ENCODE results near the gene FBL. TPM values are rescaled to one million over a fixed set of nuclear protein-coding genes. Genes with fewer than 3 reads are reported as not detected.

Gene FBL
- total and polyA plus RNA-seq, 2 of the 4 experiments (the other 2 are of a cell fraction): 259 to 446 TPM

DNA sequence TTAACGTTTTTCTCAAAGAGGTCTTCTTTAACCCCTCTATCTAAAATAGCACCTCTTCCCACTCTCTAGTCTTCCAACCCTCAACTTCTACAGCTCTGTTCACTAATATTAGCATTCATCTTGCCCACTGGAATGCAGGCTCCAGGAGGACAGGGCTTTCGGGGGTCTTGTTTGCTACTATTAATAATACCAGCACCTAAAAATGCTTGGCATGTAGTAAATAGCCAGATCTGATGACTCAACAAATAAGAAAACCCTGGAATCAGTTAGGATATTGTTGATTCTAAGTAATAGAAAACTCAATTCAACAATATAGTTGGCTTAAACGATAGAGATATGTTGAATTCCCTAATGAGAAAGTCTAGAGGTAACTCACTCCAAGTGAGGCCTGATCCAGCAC is 26.4 kb downstream of the FBL start:
- intact Hi-C loops (cut with micrococcal nuclease) (loop anchor here (5.0 kb wide), 1 partner anchor 277 kb away; the partner anchor contains the start of gene EID2), dilution Hi-C loops (cut with HindIII; ENCODE audit: low sequenced_read_pairs, unreplicated experiment) (no loop called here), in situ Hi-C loops (cut with MboI; ENCODE audit: low sequenced_read_pairs) (no loop called here)
- Histone ChIP-seq H3K9me3 (ENCODE audit: control insufficient read depth, insufficient read depth, low read length) (no peaks in the 10 kb centered on the region), H3K9me1 (ENCODE audit: insufficient read depth, low read length) (peaks cover 8% of the 10 kb centered on the region; the same call in 1 of the 2 replicates), H3K79me1 (ENCODE audit: low read depth in 1 of 2, low read length in 2 of 2) (peaks cover 8 to 16% of the 10 kb centered on the region in 2 experiments), H3K4me2 (ENCODE audit: low read depth, low read length) (no peak overlapping the region), H4K91ac (ENCODE audit: insufficient read depth, low read depth, low read length) (no peak overlapping the region), H2AK5ac (ENCODE audit: low read depth, low read length) (no peak overlapping the region), H3K4ac (ENCODE audit: low read depth, low read length) (no peak overlapping the region), H3K23ac (ENCODE audit: low read depth, low read length) (no peak overlapping the region), H3K27ac (ENCODE audit: insufficient read depth, low read length) (no peak overlapping the region), H4K5ac (ENCODE audit: low read depth, low read length) (no peak overlapping the region), H2AK9ac (replicated peaks; ENCODE audit: low read depth, low read length, poor library complexity) (no peak overlapping the region), H3K56ac (ENCODE audit: extremely low read depth, insufficient read depth, low read length) (no peak overlapping the region), H4K8ac (ENCODE audit: low read depth in 2 of 2, low read length in 2 of 2) (no peak overlapping the region), H3K36me3 (ENCODE audit: control insufficient read depth, insufficient read depth, low read length) (no peaks in the 10 kb centered on the region; the same call in 1 of the 2 replicates), H3K14ac (replicated peaks; ENCODE audit: low read depth, low read length) (no peak overlapping the region), H3K9ac (ENCODE audit: low read depth, low read length) (no peak overlapping the region), H2BK20ac (ENCODE audit: low read depth, low read length) (no peak overlapping the region), H2AFZ (replicated peaks; ENCODE audit: low read length, poor library complexity) (no peak overlapping the region), H3K4me1 (ENCODE audit: control insufficient read depth, insufficient read depth, low read length) (peaks cover 5% of the 10 kb centered on the region), H4K20me1 (ENCODE audit: insufficient read depth, low read length) (no peaks in the 10 kb centered on the region; the same call in 1 of the 2 replicates), H2BK15ac (ENCODE audit: low read depth, low read length) (no peak overlapping the region), H3K4me3 (ENCODE audit: insufficient read depth, low read depth, low read length) (no peak overlapping the region), H3K18ac (ENCODE audit: low read depth, low read length) (no peak overlapping the region), H2BK120ac (ENCODE audit: low read depth, low read length) (no peak overlapping the region), H2BK5ac (ENCODE audit: low read depth, low read length, poor library complexity, severe bottlenecking) (no peak overlapping the region), H3K27me3 (ENCODE audit: control insufficient read depth, insufficient read depth, low read length) (no peaks in the 10 kb centered on the region)
- ATAC-seq (ENCODE audit: low read depth) (no peak), DNase-seq (no peak)
- no peak for TF ChIP-seq RAD21 (IDR thresholded peaks at IDR 0.05; ENCODE audit: low read length)
- peak; percentile 80 for TF ChIP-seq MAFK (IDR thresholded peaks at IDR 0.05; ENCODE audit: low read depth, low read length)
- ChIA-PET CTCF (no interaction called here), POLR2A (ENCODE audit: unreplicated experiment) (no interaction called here)
- BruUV-seq (replicated peaks): no TSS peak
- WGBS, 2 experiments (ENCODE audit: extremely low coverage in 2 of 2, insufficient read length in 1 of 2): 60% methylated on average over 1 of the region's 3 CpGs; no CpG with 5 or more reads in 1 of the 2 experiments
